HepG2 (cell line): Measurements from ENCODE around the gene FUCA1. TPM values are rescaled to one million over a fixed set of nuclear protein-coding genes. Genes with fewer than 3 reads are reported as not detected.

Experiments
- ATAC-seq: fragments of 200-7000 bp; cut with Tn5 transposase; 3 replicates; pipeline ENCODE4 v1.9.1; 2020; ENCODE audit warnings: mild to moderate bottlenecking, moderate library complexity
- BruUV-seq: library from RNA; stranded (reverse); fragments of 400-500 nt; replicated peaks from 2 replicates; lab custom pipeline; 2021; lab: Mats Ljungman, UMichigan
- CTCF ChIA-PET: fragments of 300-600 bp; formaldehyde crosslinking; extraction: SDS; loops from one replicate; lab custom pipeline; 2021; ENCODE audit warnings: low total read pairs, inconsistent platforms, low intra/inter-chr PET ratio; lab: Yijun Ruan, JAX
- POLR2A ChIA-PET: fragments of 350-600 bp; sonication (Branson Sonifier 250); formaldehyde crosslinking; loops from one replicate; lab custom pipeline; 2020; ENCODE audit warnings: antibody characterized with exemption, inconsistent platforms; lab: Yijun Ruan, JAX
- DNase-seq: peaks from one replicate; pipeline ENCODE4 v3.0.0-alpha.2; 2015; ENCODE audit warnings: low spot score
- FAIRE-seq: peaks from 3 replicates; lab custom pipeline; 2011; peaks lifted over from hg19 to GRCh38; lab: Jason Lieb, UNC
- H2AFZ ChIP-seq: one replicate; pipeline ENCODE4 v1.6.1; 2011; ENCODE audit warnings: low read length, inconsistent platforms
- H3K27ac ChIP-seq: fragments of 300-600 bp; 3 replicates; pipeline ENCODE4 v1.8.0; 2011; ENCODE audit warnings: mixed run types, mild to moderate bottlenecking, mixed read lengths, low read length, inconsistent platforms; ENCODE audit not compliant: insufficient read depth; ENCODE audit errors: extremely low read length
- H3K27me3 ChIP-seq, 2 experiments: fragments of 200-600 bp in 1 of 2; 2 replicates in 1 of 2; 3 replicates in 1 of 2; pipeline versions ENCODE4 v1.6.0 to v1.8.0; 2011; ENCODE audit warnings: low read length in 2 of 2, mild to moderate bottlenecking in 2 of 2, moderate library complexity in 2 of 2, inconsistent platforms in 1 of 2; ENCODE audit not compliant: insufficient read depth in 2 of 2, control insufficient read depth in 1 of 2
- H3K36me3 ChIP-seq, 2 experiments: fragments of 200-600 bp in 1 of 2; replicated peaks in 1 of 2; 2 replicates in 1 of 2; 3 replicates in 1 of 2; pipeline versions ENCODE4 v1.5.1 to v1.8.0; 2011; ENCODE audit warnings: low read length in 2 of 2, inconsistent platforms in 1 of 2; ENCODE audit not compliant: insufficient read depth in 2 of 2, control insufficient read depth in 1 of 2
- H3K4me1 ChIP-seq: 2 replicates; pipeline ENCODE4 v1.5.1; 2012; ENCODE audit warnings: low read length, inconsistent platforms; ENCODE audit not compliant: insufficient read depth
- H3K4me2 ChIP-seq: 2 replicates; pipeline ENCODE4 v1.6.0; 2011; ENCODE audit warnings: low read depth, low read length, inconsistent platforms
- H3K4me3 ChIP-seq, 3 experiments: fragments of 200-600 bp in 1 of 3; sonication (generic), shearing (Covaris generic) in 1 of 3; replicated peaks in 1 of 3; 2 replicates each; pipeline ENCODE4 v1.5.1; 2011 to 2016; ENCODE audit warnings: low read length in 3 of 3, inconsistent platforms in 2 of 3, low read depth in 2 of 3, mild to moderate bottlenecking in 2 of 3, control low read depth in 1 of 3, mixed read lengths in 1 of 3; ENCODE audit not compliant: insufficient read depth in 1 of 3
- H3K79me2 ChIP-seq: one replicate; pipeline ENCODE4 v1.6.1; 2011; ENCODE audit warnings: low read length, inconsistent platforms; ENCODE audit not compliant: insufficient read depth
- H3K9ac ChIP-seq: 2 replicates; pipeline ENCODE4 v1.6.0; 2011; ENCODE audit warnings: mild to moderate bottlenecking, low read depth, low read length, inconsistent platforms; ENCODE audit not compliant: insufficient read depth
- H3K9me3 ChIP-seq: 2 replicates; pipeline ENCODE4 v1.5.1; 2012; ENCODE audit warnings: mild to moderate bottlenecking, low read length
- H4K20me1 ChIP-seq: 2 replicates; pipeline ENCODE4 v1.6.0; 2011; ENCODE audit warnings: inconsistent platforms, mild to moderate bottlenecking, low read length, moderate library complexity; ENCODE audit not compliant: insufficient read depth
- JARID2 ChIP-seq: sonication (generic); formaldehyde crosslinking; IDR thresholded peaks from 2 replicates; pipeline ENCODE4 v1.8.1; 2023; ENCODE audit warnings: missing genetic modification reagents, inconsistent platforms; ENCODE audit not compliant: insufficient replicate concordance
- MLXIP ChIP-seq: sonication (generic); formaldehyde crosslinking; IDR thresholded peaks from 2 replicates; pipeline ENCODE4 v1.9.0; 2021; ENCODE audit warnings: missing genetic modification reagents, borderline replicate concordance
- PAF1 ChIP-seq: IDR thresholded peaks from 2 replicates; pipeline ENCODE4 v1.6.1; 2016; ENCODE audit warnings: missing genetic modification reagents, missing compliant biosample characterization
- PRDM10 ChIP-seq: sonication (generic); formaldehyde crosslinking; IDR thresholded peaks from 2 replicates; pipeline ENCODE4 v1.4.0; 2020; ENCODE audit warnings: low read depth, missing genetic modification reagents
- RBM39 ChIP-seq: fragments of 200-400 bp; formaldehyde crosslinking; IDR thresholded peaks from one replicate; pipeline ENCODE4 v1.6.1; 2018; ENCODE audit warnings: antibody characterized with exemption, mild to moderate bottlenecking, low read depth, low read length; ENCODE audit not compliant: poor library complexity, severe bottlenecking
- TFDP1 ChIP-seq: IDR thresholded peaks from 2 replicates; pipeline ENCODE4 v1.6.1; 2016; ENCODE audit warnings: missing compliant biosample characterization, missing genetic modification reagents, borderline replicate concordance
- ZNF543 ChIP-seq: sonication (generic); formaldehyde crosslinking; IDR thresholded peaks from 2 replicates; pipeline ENCODE4 v1.4.0; 2020; ENCODE audit warnings: mild to moderate bottlenecking, missing genetic modification reagents
- ZNF572 ChIP-seq: sonication (generic); formaldehyde crosslinking; IDR thresholded peaks from 2 replicates; pipeline ENCODE4 v1.5.1; 2020; ENCODE audit warnings: mild to moderate bottlenecking, missing genetic modification reagents
- WGBS: methylation state at CpG from one replicate; pipeline ENCODE4 v1.1.6; 2017; ENCODE audit warnings: low lambda C conversion rate; 5-methylcytosine and 5-hydroxymethylcytosine counted together
- in situ Hi-C: cut with HindIII; loops from 2 replicates; pipeline ENCODE4 v1.10.0; 2017; ENCODE audit warnings: low pct_unique_long_range_greater_than_20kb; ENCODE audit not compliant: extremely low pct_ligation_motif_present
- intact Hi-C: fragments of 100-400 bp; cut with micrococcal nuclease; formaldehyde crosslinking; loops from one replicate; pipeline ENCODE4 v1.10.0; 2022; ENCODE audit not compliant: unreplicated experiment
- polyA plus RNA-seq, 8 experiments: library from polyadenylated mRNA; depleted of rRNA in 3 of 8; stranded (reverse) in 7 of 8; unstranded in 1 of 8; fragments of >200 nt; fragmentation: Illumina TruSeq in 4 of 8; extraction: Trizol in 4 of 8; gene quantifications; 2 replicates each; pipeline versions ENCODE4 v1.2.1 to v1.2.3, GENCODE V29; 2011 to 2016; ENCODE audit warnings: low read depth in 4 of 8, missing spikeins in 1 of 8, mixed read lengths in 1 of 8; ENCODE audit not compliant: insufficient read depth in 1 of 8
- total RNA-seq, 5 experiments: library from RNA; depleted of rRNA; stranded (reverse); fragments of >200 nt; fragmentation: Illumina TruSeq; extraction: Trizol; gene quantifications; 2 replicates each; pipeline ENCODE4 v1.2.3, GENCODE V29; 2016; ENCODE audit warnings: low read depth in 1 of 5

The FUCA1 gene
- total and polyA plus RNA-seq, 2 of the 13 experiments (the other 11 are each of a cell fraction or from before 2014, with no cell fraction given): 32.7 to 33.6 TPM

DNA sequence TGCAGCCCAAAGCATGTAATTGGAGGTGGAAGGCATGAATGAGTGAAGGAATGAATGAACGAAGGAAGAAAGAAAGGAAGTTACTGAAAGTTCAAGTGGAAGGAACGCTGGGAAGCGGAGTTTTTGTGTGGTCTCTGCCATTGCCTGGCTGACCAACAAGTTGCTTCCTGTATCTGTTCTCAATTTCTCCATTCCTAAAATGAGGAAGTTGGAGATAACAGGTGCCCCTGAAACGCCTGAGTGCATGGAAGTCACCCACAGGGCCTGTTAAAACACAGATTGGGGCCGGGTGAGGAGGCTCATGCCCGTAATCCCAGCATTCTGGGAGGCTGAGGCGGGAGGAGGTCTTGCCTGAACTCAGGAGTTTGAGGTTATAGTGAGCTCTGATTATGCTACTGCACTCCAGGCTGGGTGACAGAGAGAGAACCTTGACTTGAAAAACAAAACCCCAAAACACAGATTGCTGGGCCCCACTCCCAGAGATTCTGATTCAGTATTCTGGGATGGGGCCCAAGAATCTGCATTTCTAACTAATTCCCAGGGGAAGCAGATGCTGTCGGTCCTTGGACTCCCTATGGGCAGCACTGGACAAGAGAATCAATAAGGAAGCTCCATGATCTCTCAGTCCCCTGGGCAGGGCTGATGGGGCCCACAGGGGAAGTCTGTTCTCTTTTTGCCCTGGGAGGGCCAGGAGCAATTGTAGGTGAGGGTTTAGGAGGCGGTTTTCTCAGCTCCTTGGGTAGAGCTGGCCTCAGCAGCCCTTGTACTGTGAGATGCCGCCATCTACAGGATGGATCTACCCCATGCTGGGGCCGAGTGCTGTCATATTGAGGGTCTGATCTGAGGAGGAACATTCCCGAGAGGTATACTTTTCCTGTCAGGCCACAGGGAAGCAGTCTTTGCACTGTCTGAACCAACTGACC is 48.4 kb upstream of the FUCA1 start (continued):
- TF ChIP-seq RBM39: no peak

DNA sequence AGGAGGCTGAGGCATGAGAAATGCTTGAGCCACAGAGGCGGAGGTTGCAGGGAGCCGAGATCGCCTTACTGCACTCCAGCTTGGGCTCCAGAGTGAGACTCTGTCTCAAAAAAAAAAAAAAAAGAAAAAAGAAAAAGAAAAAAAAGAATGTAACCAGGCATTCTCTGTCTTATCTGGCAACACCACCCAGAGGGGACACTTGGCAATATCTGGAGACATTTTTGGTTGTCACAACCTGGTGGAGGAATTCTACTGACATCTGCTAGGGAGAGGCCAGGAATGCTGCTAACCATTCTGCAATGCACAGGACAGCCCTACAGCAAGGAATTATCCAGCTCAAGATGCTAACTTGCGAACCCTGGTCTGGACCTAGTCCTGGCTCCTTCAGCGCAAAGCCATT is 47.4 kb upstream of the FUCA1 start:
- Histone ChIP-seq H3K4me1 (peaks cover 32% of the 10 kb centered on the region), H3K36me3 (no peaks in the 10 kb centered on the region), H2AFZ (no peak overlapping the region), H3K79me2 (no peaks in the 10 kb centered on the region), H3K4me3 (no peak overlapping the region), H3K9me3 (no peaks in the 10 kb centered on the region), H3K27me3 (peaks cover 2 to 10% of the 10 kb centered on the region in 2 experiments; a peak in 2 of 5 replicates), H3K9ac (no peak overlapping the region), H4K20me1 (no peaks in the 10 kb centered on the region), H3K27ac (no peak overlapping the region), H3K4me2 (no peak overlapping the region)
- BruUV-seq: no TSS peak
- no peak for FAIRE-seq
- POLR2A ChIA-PET: no interaction called here
- CTCF ChIA-PET: no interaction called here
- DNase-seq: no peak
- in situ Hi-C loops: loop anchor here (5.0 kb wide), 1 partner anchor 108 kb away; no protein-coding TSS in a partner anchor
- ATAC-seq: no peak
- intact Hi-C loops: no loop called here
- 63% methylated on average over 5 of the region's 5 CpGs for WGBS
- TF ChIP-seq JARID2 (CRISPR knock-in tag): no peak
- TF ChIP-seq MLXIP (CRISPR knock-in tag): no peak
- no peak for TF ChIP-seq PRDM10 (CRISPR knock-in tag)
- TF ChIP-seq PAF1 (CRISPR knock-in tag): no peak
- TF ChIP-seq ZNF572: no peak
- no peak for TF ChIP-seq ZNF543 (CRISPR knock-in tag)
- no peak for TF ChIP-seq TFDP1 (CRISPR knock-in tag)
